HCT116 (cell line): ENCODE results near the gene BLCAP. TPM values are rescaled to one million over a fixed set of nuclear protein-coding genes. Genes with fewer than 3 reads are reported as not detected.

ENCODE experiments used
- ATAC-seq: fragments of 200-7000 bp; cut with Tn5 transposase; 2 replicates; pipeline ENCODE4 v1.9.1; 2020; ENCODE audit warnings: mild to moderate bottlenecking, moderate library complexity
- BruUV-seq: library from RNA; stranded (reverse); fragments of 400-500 nt; replicated peaks from 2 replicates; lab custom pipeline; 2021; lab: Mats Ljungman, UMichigan
- CTCF ChIA-PET: fragments of 300-600 bp; sonication (Branson Sonifier 250); formaldehyde crosslinking; loops from one replicate; lab custom pipeline; 2021; ENCODE audit warnings: antibody characterized with exemption; lab: Charles Lee
- POLR2A ChIA-PET: fragments of 300-600, 350-600 bp; sonication (Branson Sonifier 250); formaldehyde crosslinking; loops from one replicate; lab custom pipeline; 2021; ENCODE audit warnings: antibody characterized with exemption; lab: Charles Lee
- RAD21 ChIA-PET, 2 experiments: fragments of 300-600 bp; sonication (Branson Sonifier 250); formaldehyde crosslinking; loops; one replicate each; lab custom pipeline; 2023; ENCODE audit warnings: low total read pairs in 2 of 2; ENCODE audit not compliant: uncharacterized antibody in 2 of 2, unreplicated experiment in 2 of 2, low non-redundant PET in 1 of 2; lab: Charles Lee
- DNase-seq: peaks from one replicate; pipeline ENCODE4 v3.0.0-alpha.2; 2010; ENCODE audit warnings: low read depth, low spot score
- H2AFZ ChIP-seq: fragments of 200-600 bp; shearing (Covaris generic), sonication (generic); 2 replicates; pipeline ENCODE4 v1.6.1; 2017; ENCODE audit warnings: low read depth, mixed run types, mixed read lengths, antibody characterized with exemption, low read length; ENCODE audit not compliant: poor library complexity, severe bottlenecking
- H3K27ac ChIP-seq: 2 replicates; pipeline ENCODE4 v1.5.1; 2012; ENCODE audit warnings: low read depth, low read length
- H3K27me3 ChIP-seq: fragments of 200-600 bp; sonication (generic); 2 replicates; pipeline ENCODE4 v1.6.1; 2016; ENCODE audit warnings: mixed run types, low read length, mixed read lengths; ENCODE audit not compliant: insufficient read depth
- H3K36me3 ChIP-seq, 2 experiments: fragments of 200-500 bp in 1 of 2; fragments of 200-600 bp in 1 of 2; sonication (Bioruptor generic) in 1 of 2; sonication (generic) in 1 of 2; 2 replicates each; pipeline versions ENCODE4 v1.5.1 to v1.6.1; 2014 to 2016; ENCODE audit warnings: low read length in 2 of 2, inconsistent platforms in 1 of 2, mixed read lengths in 1 of 2, mixed run types in 1 of 2; ENCODE audit not compliant: insufficient read depth in 2 of 2, control insufficient read depth in 1 of 2
- H3K4me1 ChIP-seq, 2 experiments: fragments of 200-600 bp in 1 of 2; sonication (generic) in 1 of 2; 2 replicates each; pipeline versions ENCODE4 v1.5.1 to v1.6.1; 2012 to 2017; ENCODE audit warnings: low read length in 2 of 2, inconsistent platforms in 1 of 2, mild to moderate bottlenecking in 1 of 2, mixed read lengths in 1 of 2, mixed run types in 1 of 2, moderate library complexity in 1 of 2; ENCODE audit not compliant: insufficient read depth in 2 of 2, control insufficient read depth in 1 of 2
- H3K4me2 ChIP-seq: fragments of 200-600 bp; sonication (generic); 2 replicates; pipeline ENCODE4 v1.6.1; 2017; ENCODE audit warnings: mixed run types, low read length, mixed read lengths
- H3K4me3 ChIP-seq, 2 experiments: fragments of 200-600 bp in 1 of 2; sonication (generic) in 1 of 2; replicated peaks in 1 of 2; 2 replicates each; pipeline ENCODE4 v1.5.1; 2011 to 2016; ENCODE audit warnings: low read length in 2 of 2, control low read depth in 1 of 2, low read depth in 1 of 2, mild to moderate bottlenecking in 1 of 2, mixed read lengths in 1 of 2, mixed run types in 1 of 2
- H3K79me2 ChIP-seq: fragments of 200-600 bp; sonication (generic); 2 replicates; pipeline ENCODE4 v1.6.1; 2017; ENCODE audit warnings: mild to moderate bottlenecking, mixed run types, low read length, moderate library complexity, mixed read lengths; ENCODE audit not compliant: insufficient read depth
- H3K9ac ChIP-seq: fragments of 200-600 bp; sonication (generic); 2 replicates; pipeline ENCODE4 v1.6.1; 2016; ENCODE audit warnings: low read length, mixed read lengths
- H3K9me2 ChIP-seq: fragments of 200-600 bp; sonication (generic), shearing (Covaris generic); 2 replicates; pipeline ENCODE4 v1.6.1; 2017; ENCODE audit warnings: mixed run types, mild to moderate bottlenecking, moderate library complexity; ENCODE audit not compliant: insufficient read depth
- H3K9me3 ChIP-seq, 2 experiments: fragments of 200-500 bp in 1 of 2; fragments of 200-600 bp in 1 of 2; sonication (Bioruptor generic) in 1 of 2; sonication (generic) in 1 of 2; 2 replicates each; pipeline ENCODE4 v1.6.1; 2014 to 2017; ENCODE audit warnings: low read length in 2 of 2, mixed read lengths in 2 of 2, inconsistent platforms in 1 of 2, low read depth in 1 of 2, mild to moderate bottlenecking in 1 of 2, mixed run types in 1 of 2, moderate library complexity in 1 of 2; ENCODE audit not compliant: control insufficient read depth in 1 of 2, insufficient read depth in 1 of 2
- H4K20me1 ChIP-seq: fragments of 200-600 bp; sonication (generic), shearing (Covaris generic); 2 replicates; pipeline ENCODE4 v1.6.1; 2017; ENCODE audit warnings: mixed run types, mild to moderate bottlenecking, moderate library complexity; ENCODE audit not compliant: insufficient read depth
- ATF3 ChIP-seq: IDR thresholded peaks from 2 replicates; pipeline ENCODE4 v1.6.1; 2012
- CEBPB ChIP-seq: IDR thresholded peaks from 2 replicates; pipeline ENCODE4 v1.6.1; 2012; ENCODE audit warnings: low read depth
- CTCF ChIP-seq, 3 experiments: fragments of 200-600 bp in 1 of 3; sonication (generic) in 1 of 3; IDR thresholded peaks in 2 of 3; conservative IDR thresholded peaks in 1 of 3; 2 replicates each; pipeline ENCODE4 v1.5.1; 2012 to 2017; ENCODE audit warnings: low read depth in 2 of 3, low read length in 2 of 3, antibody characterized with exemption in 1 of 3, borderline replicate concordance in 1 of 3, control low read depth in 1 of 3, mild to moderate bottlenecking in 1 of 3, mixed read lengths in 1 of 3, mixed run types in 1 of 3, moderate library complexity in 1 of 3; ENCODE audit not compliant: insufficient read depth in 1 of 3
- ELF1 ChIP-seq: IDR thresholded peaks from 2 replicates; pipeline ENCODE4 v1.6.1; 2012; ENCODE audit warnings: low read depth, borderline replicate concordance
- EZH2phosphoT487 ChIP-seq: fragments of 200-600 bp; IDR thresholded peaks from 2 replicates; pipeline ENCODE4 v1.6.1; 2018; ENCODE audit warnings: antibody characterized with exemption, borderline replicate concordance
- JUND ChIP-seq: IDR thresholded peaks from 2 replicates; pipeline ENCODE4 v1.6.1; 2012
- POLR2A ChIP-seq: IDR thresholded peaks from 2 replicates; pipeline ENCODE4 v1.7.0; 2011; ENCODE audit warnings: borderline replicate concordance; ENCODE audit not compliant: insufficient read depth, insufficient read length; ENCODE audit errors: extremely low read depth
- POLR2AphosphoS5 ChIP-seq: IDR thresholded peaks from 2 replicates; pipeline ENCODE4 v1.6.1; 2011; ENCODE audit warnings: mild to moderate bottlenecking, low read depth, low read length, moderate library complexity
- RAD21 ChIP-seq: IDR thresholded peaks from 2 replicates; pipeline ENCODE4 v1.6.1; 2012; ENCODE audit warnings: low read depth, mild to moderate bottlenecking
- YY1 ChIP-seq: IDR thresholded peaks from 2 replicates; pipeline ENCODE4 v1.6.1; 2011; ENCODE audit warnings: low read length, low read depth, moderate library complexity, mild to moderate bottlenecking; ENCODE audit not compliant: insufficient replicate concordance; ENCODE audit errors: extremely low read depth
- ZFX ChIP-seq: fragments of 450-650 bp; IDR thresholded peaks from 2 replicates; pipeline ENCODE4 v1.6.1; 2017
- ZNF274 ChIP-seq: fragments of 200-500 bp; sonication (Bioruptor generic); IDR thresholded peaks from 2 replicates; pipeline ENCODE4 v1.6.1; 2014; ENCODE audit warnings: mild to moderate bottlenecking, low read depth, low read length, inconsistent platforms
- intact Hi-C: fragments of 100-400 bp; cut with micrococcal nuclease; formaldehyde crosslinking; loops from 2 replicates; pipeline ENCODE4 v1.10.0; 2022
- total RNA-seq: library from RNA; stranded (reverse); gene quantifications from one replicate; pipeline ENCODE4 v1.2.1, GENCODE V29; 2021; ENCODE audit not compliant: unreplicated experiment

The BLCAP gene
- total RNA-seq, 1 experiment from 2014 or later, result 27.5 TPM

GRCh38 chr20:37565134-37565811 is 37.6 kb upstream of the BLCAP start:
- ATAC-seq (no peak), DNase-seq (no peak)
- H3K79me2 ChIP-seq, result no peaks in the 10 kb centered on the region
- no peak overlapping the region for H2AFZ ChIP-seq
- BruUV-seq, result no TSS peak
- ChIA-PET POLR2A (no interaction called here), CTCF (interaction anchor here (1.3 to 1.9 kb wide), 2 partner anchors 10 to 428 kb away, joined by 5 to 14 read pairs; no protein-coding TSS in a partner anchor), RAD21 (no interaction called here)
- no peak overlapping the region for H3K4me2 ChIP-seq
- no peaks in the 10 kb centered on the region for H3K9me3 ChIP-seq
- TF ChIP-seq RAD21 (no peak), ATF3 (no peak), EZH2phosphoT487 (no peak), ZNF274 (no peak), YY1 (no peak), POLR2A (no peak)
- H3K27ac ChIP-seq, result no peak overlapping the region
- no peak overlapping the region for H3K4me3 ChIP-seq
- H3K9ac ChIP-seq, result no peak overlapping the region
- H3K27me3 ChIP-seq, result peaks cover 38% of the 10 kb centered on the region
- peaks cover 4 to 9% of the 10 kb centered on the region in 2 experiments; a peak in 1 of 4 replicates for H3K4me1 ChIP-seq
- no peaks in the 10 kb centered on the region for H4K20me1 ChIP-seq
- intact Hi-C loops, result loop anchor here (10.0 kb wide), 1 partner anchor 600 kb away; the partner anchor contains the start of gene TGM2
- H3K9me2 ChIP-seq, result no peaks in the 10 kb centered on the region
- no peaks in the 10 kb centered on the region for H3K36me3 ChIP-seq

GRCh38 chr20:37564388-37565133 is 36.9 kb upstream of the BLCAP start:
- peak; percentile 89 for ATAC-seq
- H3K36me3 ChIP-seq, result no peaks in the 10 kb centered on the region
- H3K9me2 ChIP-seq, result no peaks in the 10 kb centered on the region
- no peaks in the 10 kb centered on the region for H3K9me3 ChIP-seq
- H3K79me2 ChIP-seq, result no peaks in the 10 kb centered on the region
- no peak for DNase-seq
- H3K27ac ChIP-seq, result no peak overlapping the region
- no peak overlapping the region for H3K4me3 ChIP-seq
- ChIA-PET CTCF (interaction anchor here (0.6 to 1.9 kb wide), 16 partner anchors 8 to 844 kb away, joined by 3 to 14 read pairs (median 4); no protein-coding TSS in a partner anchor), POLR2A (no interaction called here), RAD21 (interaction anchor here (0.5 to 0.9 kb wide), 3 partner anchors 257 to 657 kb away, joined by 3 to 4 read pairs (median 3); no protein-coding TSS in a partner anchor)
- peaks cover 31% of the 10 kb centered on the region for H3K27me3 ChIP-seq
- H3K9ac ChIP-seq, result no peak overlapping the region
- peak overlapping the region; percentile 53 for H3K4me2 ChIP-seq
- BruUV-seq, result no TSS peak
- peak overlapping the region; percentile 66 for H2AFZ ChIP-seq
- no peaks in the 10 kb centered on the region for H4K20me1 ChIP-seq
- intact Hi-C loops, result loop anchor here (1.0 to 10.0 kb wide), 4 partner anchors 428 to 843 kb away; partner anchors contain the start of gene TGM2
- peaks cover 4 to 9% of the 10 kb centered on the region in 2 experiments; a peak in 1 of 4 replicates for H3K4me1 ChIP-seq
- TF ChIP-seq ELF1 (no peak), POLR2AphosphoS5 (no peak), CTCF (IDR thresholded peaks at IDR 0.05 in 2 of 3, conservative IDR thresholded peaks at IDR 0.05 in 1 of 3; ENCODE audit: borderline replicate concordance in 1 of 3, insufficient read depth in 1 of 3, low read depth in 2 of 3, low read length in 2 of 3) (peak; percentile 82 to 94 (median 86)), RAD21 (peak; percentile 96), CEBPB (no peak), JUND (no peak), ZFX (no peak)
